Upper lobe of left lung (tissue), 4 donors: ENCODE measurements around the gene UGT1A1.

Source experiments
- EP300 ChIP-seq, 4 donors: sonication (generic); formaldehyde crosslinking; IDR thresholded peaks; one replicate each; pipeline ENCODE4 v1.5.1; 2017; ENCODE audit warnings: antibody characterized with exemption in 4 of 4, control low read depth in 2 of 4
- POLR2A ChIP-seq, 4 donors: fragments of 450-650 bp; IDR thresholded peaks; one replicate each; pipeline ENCODE4 v1.5.1; 2016 to 2017; ENCODE audit warnings: antibody characterized with exemption in 4 of 4, mild to moderate bottlenecking in 2 of 4
- POLR2AphosphoS5 ChIP-seq, 2 donors: sonication (generic); formaldehyde crosslinking; IDR thresholded peaks; one replicate each; pipeline ENCODE4 v1.5.1; 2017; ENCODE audit warnings: antibody characterized with exemption in 2 of 2
- TF ChIP-seq, protein P1 (sequence below), 6 experiments: fragments of 450-650 bp in 4 of 6; fragments of 200-600 bp in 2 of 6; sonication (generic) in 2 of 6; IDR thresholded peaks; one replicate each; pipeline ENCODE4 v1.5.1; 2016 to 2019; ENCODE audit warnings: antibody characterized with exemption in 6 of 6

DNA sequence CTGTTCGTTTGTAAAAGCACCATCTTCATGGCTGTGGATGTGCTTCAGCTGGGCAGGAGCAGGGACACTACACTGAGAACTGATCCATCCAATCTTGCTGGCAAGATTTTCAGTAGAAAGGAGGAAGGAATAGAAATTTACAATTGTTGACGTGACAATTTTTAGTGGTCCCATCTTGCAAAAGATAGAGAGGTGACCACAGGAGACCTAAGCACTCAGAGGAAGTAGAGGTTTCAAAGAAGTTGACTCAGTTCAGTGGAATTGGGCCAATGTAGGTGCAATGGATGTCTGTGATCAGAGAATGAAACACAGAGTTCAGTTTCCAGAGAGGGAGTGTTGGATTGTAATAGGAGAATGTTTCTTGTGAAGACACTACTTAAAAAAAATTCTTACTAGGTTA, 45.9 kb upstream of the UGT1A1 start:
- TF ChIP-seq, protein P1, sequence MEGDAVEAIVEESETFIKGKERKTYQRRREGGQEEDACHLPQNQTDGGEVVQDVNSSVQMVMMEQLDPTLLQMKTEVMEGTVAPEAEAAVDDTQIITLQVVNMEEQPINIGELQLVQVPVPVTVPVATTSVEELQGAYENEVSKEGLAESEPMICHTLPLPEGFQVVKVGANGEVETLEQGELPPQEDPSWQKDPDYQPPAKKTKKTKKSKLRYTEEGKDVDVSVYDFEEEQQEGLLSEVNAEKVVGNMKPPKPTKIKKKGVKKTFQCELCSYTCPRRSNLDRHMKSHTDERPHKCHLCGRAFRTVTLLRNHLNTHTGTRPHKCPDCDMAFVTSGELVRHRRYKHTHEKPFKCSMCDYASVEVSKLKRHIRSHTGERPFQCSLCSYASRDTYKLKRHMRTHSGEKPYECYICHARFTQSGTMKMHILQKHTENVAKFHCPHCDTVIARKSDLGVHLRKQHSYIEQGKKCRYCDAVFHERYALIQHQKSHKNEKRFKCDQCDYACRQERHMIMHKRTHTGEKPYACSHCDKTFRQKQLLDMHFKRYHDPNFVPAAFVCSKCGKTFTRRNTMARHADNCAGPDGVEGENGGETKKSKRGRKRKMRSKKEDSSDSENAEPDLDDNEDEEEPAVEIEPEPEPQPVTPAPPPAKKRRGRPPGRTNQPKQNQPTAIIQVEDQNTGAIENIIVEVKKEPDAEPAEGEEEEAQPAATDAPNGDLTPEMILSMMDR (IDR thresholded peaks at IDR 0.05) = no peak
- no peak for TF ChIP-seq POLR2AphosphoS5 (IDR thresholded peaks at IDR 0.05)
- no peak for TF ChIP-seq POLR2A (IDR thresholded peaks at IDR 0.05)
- no peak for TF ChIP-seq EP300 (IDR thresholded peaks at IDR 0.05)
